Mesendoderm (in vitro differentiated cells): ENCODE measurements around the gene GTSF1L.

ENCODE experiments used
- DNase-seq: peaks from one replicate; pipeline ENCODE4 v3.0.0; 2013
- H2AK5ac ChIP-seq: 2 replicates; pipeline ENCODE4 v1.6.1; 2013; ENCODE audit warnings: low read length, inconsistent platforms
- H2BK120ac ChIP-seq: 2 replicates; pipeline ENCODE4 v1.6.1; 2013; ENCODE audit warnings: low read depth, mild to moderate bottlenecking, low read length, moderate library complexity, mixed read lengths
- H2BK15ac ChIP-seq: replicated peaks from 2 replicates; pipeline ENCODE4 v1.6.1; 2013; ENCODE audit warnings: low read depth, mild to moderate bottlenecking, moderate library complexity
- H2BK5ac ChIP-seq: 2 replicates; pipeline ENCODE4 v1.6.1; 2013; ENCODE audit warnings: low read length, inconsistent platforms
- H3K18ac ChIP-seq: 2 replicates; pipeline ENCODE4 v1.6.1; 2013; ENCODE audit warnings: mild to moderate bottlenecking, low read length, mixed read lengths
- H3K23ac ChIP-seq: one replicate; pipeline ENCODE4 v1.6.1; 2013; ENCODE audit warnings: low read length
- H3K27ac ChIP-seq: 2 replicates; pipeline ENCODE4 v1.5.1; 2013; ENCODE audit warnings: low read depth, mild to moderate bottlenecking, inconsistent platforms, low read length, moderate library complexity
- H3K27me3 ChIP-seq: 2 replicates; pipeline ENCODE4 v1.6.1; 2013; ENCODE audit warnings: low read length, control low read depth, mild to moderate bottlenecking, inconsistent platforms; ENCODE audit not compliant: insufficient read depth, poor library complexity
- H3K36me3 ChIP-seq: 2 replicates; pipeline ENCODE4 v1.6.1; 2013; ENCODE audit warnings: low read length, inconsistent platforms; ENCODE audit not compliant: control insufficient read depth, insufficient read depth
- H3K4ac ChIP-seq: one replicate; pipeline ENCODE4 v1.6.1; 2013; ENCODE audit warnings: low read depth, mild to moderate bottlenecking, low read length, moderate library complexity
- H3K4me1 ChIP-seq: 2 replicates; pipeline ENCODE4 v1.6.1; 2013; ENCODE audit warnings: low read depth, low read length, inconsistent platforms; ENCODE audit not compliant: control insufficient read depth
- H3K4me2 ChIP-seq: 2 replicates; pipeline ENCODE4 v1.6.1; 2013; ENCODE audit warnings: low read length
- H3K4me3 ChIP-seq: 2 replicates; pipeline ENCODE4 v1.5.1; 2013; ENCODE audit warnings: mild to moderate bottlenecking, low read length
- H3K56ac ChIP-seq: one replicate; pipeline ENCODE4 v1.6.1; 2013; ENCODE audit warnings: low read length
- H3K79me1 ChIP-seq: 2 replicates; pipeline ENCODE4 v1.6.1; 2013; ENCODE audit warnings: low read length, inconsistent platforms
- H3K79me2 ChIP-seq: 2 replicates; pipeline ENCODE4 v1.6.1; 2013; ENCODE audit warnings: mild to moderate bottlenecking, low read length; ENCODE audit not compliant: control insufficient read depth, insufficient read depth
- H3K9ac ChIP-seq: 2 replicates; pipeline ENCODE4 v1.6.1; 2013; ENCODE audit warnings: low read length, inconsistent platforms
- H4K5ac ChIP-seq: one replicate; pipeline ENCODE4 v1.6.1; 2013; ENCODE audit warnings: low read length
- H4K8ac ChIP-seq: one replicate; pipeline ENCODE4 v1.6.1; 2013; ENCODE audit warnings: low read depth, mild to moderate bottlenecking, control low read depth, low read length, moderate library complexity
- WGBS: extraction: QIAGEN DNeasy Blood & Tissue Kit; methylation state at CpG from one replicate; pipeline ENCODE4 v1.1.7; 2013; ENCODE audit warnings: low lambda C conversion rate, missing lambda C conversion rate; ENCODE audit not compliant: insufficient coverage; ENCODE audit errors: extremely low coverage; 5-methylcytosine and 5-hydroxymethylcytosine counted together

Gene GTSF1L

DNA sequence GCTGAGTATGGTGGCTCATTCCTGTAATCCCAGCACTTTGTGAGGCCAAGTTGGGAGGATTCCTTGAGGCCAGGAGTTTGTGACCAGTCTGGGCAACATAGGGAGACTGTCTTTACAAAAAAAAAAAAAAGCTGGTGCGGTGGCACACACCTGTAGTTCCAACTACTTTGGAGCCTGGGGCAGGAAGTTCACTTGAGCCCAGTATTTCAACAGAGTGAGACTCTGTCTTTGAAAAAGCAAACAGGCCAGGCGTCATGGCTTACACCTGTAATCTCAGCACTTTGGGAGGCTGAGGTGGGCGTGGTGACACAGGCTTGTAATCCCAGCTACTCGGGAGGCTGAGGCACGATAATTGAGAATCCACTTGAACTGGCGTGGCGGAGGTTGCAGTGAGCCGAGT is 31.2 kb downstream of the GTSF1L start:
- no peaks in the 10 kb centered on the region for H3K27me3 ChIP-seq
- H4K8ac ChIP-seq, result no peak overlapping the region
- DNase-seq, result no peak
- no peak overlapping the region for H3K56ac ChIP-seq
- H3K27ac ChIP-seq, result no peak overlapping the region
- H3K4ac ChIP-seq, result no peak overlapping the region
- H3K23ac ChIP-seq, result no peak overlapping the region
- H3K36me3 ChIP-seq, result peaks cover 12% of the 10 kb centered on the region
- no peak overlapping the region for H2AK5ac ChIP-seq
- no peak overlapping the region for H2BK120ac ChIP-seq
- no peak overlapping the region for H3K4me2 ChIP-seq
- no peaks in the 10 kb centered on the region for H3K4me1 ChIP-seq
- no peak overlapping the region for H3K4me3 ChIP-seq
- H4K5ac ChIP-seq, result no peak overlapping the region
- H2BK5ac ChIP-seq, result no peak overlapping the region
- no peak overlapping the region for H2BK15ac ChIP-seq
- no peaks in the 10 kb centered on the region for H3K79me2 ChIP-seq
- WGBS, result no CpG with 5 or more reads among the region's 8 CpGs
- H3K9ac ChIP-seq, result no peak overlapping the region
- no peak overlapping the region for H3K18ac ChIP-seq
- peaks cover 5% of the 10 kb centered on the region for H3K79me1 ChIP-seq

DNA sequence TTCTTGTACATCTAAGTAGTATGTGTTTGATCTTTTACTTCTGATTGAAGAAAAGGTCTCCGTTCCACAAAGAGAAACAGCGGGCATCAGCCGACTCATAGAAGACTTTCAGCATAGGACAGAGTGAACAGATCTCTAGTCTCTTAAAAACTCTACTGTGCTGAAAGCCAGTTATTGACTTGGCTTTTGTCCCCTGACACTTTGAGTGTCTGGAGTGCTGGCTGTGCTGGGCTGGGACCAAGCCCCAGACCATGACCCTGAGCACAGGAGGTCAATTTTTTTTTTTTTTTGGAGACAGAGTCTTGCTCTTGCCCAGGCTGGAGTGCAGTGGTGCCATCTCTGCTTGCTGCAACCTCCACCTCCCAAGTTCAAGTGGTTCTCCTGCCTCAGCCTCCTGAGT is 32.0 kb downstream of the GTSF1L start:
- DNase-seq, result no peak
- no peak overlapping the region for H4K5ac ChIP-seq
- peaks cover 10% of the 10 kb centered on the region for H3K36me3 ChIP-seq
- H3K79me2 ChIP-seq, result no peaks in the 10 kb centered on the region
- no peak overlapping the region for H2BK5ac ChIP-seq
- H3K27ac ChIP-seq, result no peak overlapping the region
- H3K4me3 ChIP-seq, result no peak overlapping the region
- H2BK15ac ChIP-seq, result no peak overlapping the region
- H2AK5ac ChIP-seq, result no peak overlapping the region
- no peak overlapping the region for H3K4me2 ChIP-seq
- no peaks in the 10 kb centered on the region for H3K27me3 ChIP-seq
- H3K56ac ChIP-seq, result no peak overlapping the region
- WGBS, result no CpG with 5 or more reads among the region's 3 CpGs
- no peak overlapping the region for H4K8ac ChIP-seq
- H3K4ac ChIP-seq, result no peak overlapping the region
- H3K18ac ChIP-seq, result no peak overlapping the region
- H3K9ac ChIP-seq, result no peak overlapping the region
- peaks cover 2% of the 10 kb centered on the region for H3K79me1 ChIP-seq
- H3K4me1 ChIP-seq, result no peaks in the 10 kb centered on the region
- no peak overlapping the region for H2BK120ac ChIP-seq
- H3K23ac ChIP-seq, result no peak overlapping the region

DNA sequence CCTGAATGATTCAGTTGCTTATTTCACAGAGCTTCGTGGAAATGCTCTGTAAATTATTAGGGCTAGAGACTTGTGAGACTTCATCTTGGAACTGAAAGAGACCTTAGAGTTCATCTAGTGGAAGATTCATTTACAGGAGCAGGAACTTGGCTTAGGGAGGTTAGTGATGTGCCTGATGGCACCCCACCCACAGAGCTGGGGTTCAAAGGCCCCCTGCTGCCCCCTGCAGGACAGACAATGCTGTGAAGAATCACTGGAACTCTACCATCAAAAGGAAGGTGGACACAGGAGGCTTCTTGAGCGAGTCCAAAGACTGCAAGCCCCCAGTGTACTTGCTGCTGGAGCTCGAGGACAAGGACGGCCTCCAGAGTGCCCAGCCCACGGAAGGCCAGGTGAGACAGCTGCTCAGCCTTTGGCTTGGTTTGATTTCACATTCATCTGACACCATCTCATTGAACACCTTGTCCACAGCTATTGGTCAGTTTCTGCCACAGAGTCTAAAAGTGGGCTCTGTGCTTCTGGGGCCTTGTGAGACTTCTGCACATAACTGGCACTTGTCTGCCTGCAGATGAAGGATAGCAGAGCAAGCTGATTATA is 34.8 kb downstream of the GTSF1L start:
- H2AK5ac ChIP-seq, result no peak overlapping the region
- no peak overlapping the region for H2BK15ac ChIP-seq
- no peak overlapping the region for H3K23ac ChIP-seq
- no peaks in the 10 kb centered on the region for H3K27me3 ChIP-seq
- H3K18ac ChIP-seq, result no peak overlapping the region
- no peaks in the 10 kb centered on the region for H3K79me2 ChIP-seq
- no peak overlapping the region for H2BK120ac ChIP-seq
- H4K5ac ChIP-seq, result no peak overlapping the region
- H3K4me1 ChIP-seq, result no peaks in the 10 kb centered on the region
- H4K8ac ChIP-seq, result no peak overlapping the region
- H3K27ac ChIP-seq, result no peak overlapping the region
- no CpG with 5 or more reads among the region's 5 CpGs for WGBS
- DNase-seq, result peak; percentile 67
- no peak overlapping the region for H3K56ac ChIP-seq
- H3K4ac ChIP-seq, result no peak overlapping the region
- H3K79me1 ChIP-seq, result peaks cover 2% of the 10 kb centered on the region
- peaks cover 8% of the 10 kb centered on the region for H3K36me3 ChIP-seq
- no peak overlapping the region for H2BK5ac ChIP-seq
- no peak overlapping the region for H3K4me3 ChIP-seq
- no peak overlapping the region for H3K4me2 ChIP-seq
- no peak overlapping the region for H3K9ac ChIP-seq

DNA sequence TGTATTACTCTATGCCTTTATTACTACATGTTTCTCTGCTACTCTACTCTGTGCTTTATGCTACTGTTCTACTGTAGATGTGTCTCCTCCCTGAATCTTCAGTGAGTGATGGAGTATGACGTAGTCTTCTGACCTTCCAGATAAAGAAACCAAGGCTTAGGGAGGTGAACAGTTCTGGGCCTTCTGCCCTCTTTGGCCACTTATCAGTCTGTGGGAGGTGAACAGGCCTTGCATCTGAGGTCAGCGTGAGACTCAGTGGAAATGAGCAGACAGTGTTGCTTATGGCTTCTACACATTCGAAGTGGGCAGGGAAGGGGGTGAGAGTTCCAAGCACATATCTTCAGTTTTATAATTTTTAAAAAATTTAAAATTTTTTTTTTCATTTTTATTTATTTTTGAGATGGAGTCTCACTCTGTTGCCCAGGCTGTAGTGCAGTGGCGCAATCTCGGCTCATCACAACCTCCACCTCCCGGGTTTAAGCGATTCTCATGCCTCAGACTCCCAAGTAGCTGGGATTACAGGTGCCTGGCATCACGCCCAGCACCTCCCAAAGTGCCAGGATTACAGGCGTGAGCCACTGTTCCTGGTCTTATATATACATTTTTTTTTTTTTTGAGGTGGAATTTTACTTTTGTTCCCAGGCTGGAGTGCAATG is 35.7 kb downstream of the GTSF1L start:
- Histone ChIP-seq H2BK5ac (no peak overlapping the region), H4K5ac (no peak overlapping the region), H3K9ac (no peak overlapping the region), H2BK15ac (no peak overlapping the region), H3K23ac (no peak overlapping the region), H3K4me1 (no peaks in the 10 kb centered on the region), H3K36me3 (peaks cover 10% of the 10 kb centered on the region), H3K79me1 (peaks cover 4% of the 10 kb centered on the region), H3K4ac (no peak overlapping the region), H3K79me2 (no peaks in the 10 kb centered on the region), H3K4me3 (no peak overlapping the region), H3K18ac (no peak overlapping the region), H4K8ac (no peak overlapping the region), H3K27me3 (no peaks in the 10 kb centered on the region), H3K56ac (no peak overlapping the region), H2AK5ac (no peak overlapping the region), H3K4me2 (no peak overlapping the region), H2BK120ac (no peak overlapping the region), H3K27ac (no peak overlapping the region)
- WGBS, result no CpG with 5 or more reads among the region's 9 CpGs
- no peak for DNase-seq

DNA sequence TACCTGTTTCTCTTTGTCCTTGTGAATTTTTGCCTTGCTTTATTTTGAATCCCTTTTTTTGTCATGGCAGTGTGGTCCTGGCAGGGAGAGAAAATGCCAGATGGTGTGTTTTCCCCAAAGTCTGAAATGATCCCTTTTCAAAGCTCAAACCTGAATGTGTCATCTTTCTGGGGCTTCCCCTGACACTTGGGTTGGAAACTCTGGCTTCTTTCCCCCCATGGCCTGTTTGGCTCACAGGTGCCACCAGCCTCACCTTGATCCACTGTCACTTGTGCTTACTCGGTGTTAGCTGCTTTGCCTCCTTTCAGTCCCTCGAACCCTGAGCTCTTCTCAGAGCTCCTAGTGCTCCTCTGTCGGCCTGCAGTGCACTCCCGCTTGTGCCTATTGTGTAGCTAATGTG is 37.6 kb downstream of the GTSF1L start:
- Histone ChIP-seq H3K36me3 (peaks cover 11% of the 10 kb centered on the region), H3K9ac (no peak overlapping the region), H3K18ac (no peak overlapping the region), H2BK15ac (no peak overlapping the region), H3K23ac (no peak overlapping the region), H3K4me2 (no peak overlapping the region), H2BK5ac (no peak overlapping the region), H3K79me1 (peaks cover 5% of the 10 kb centered on the region), H3K56ac (no peak overlapping the region), H3K4me1 (no peaks in the 10 kb centered on the region), H3K79me2 (no peaks in the 10 kb centered on the region), H4K8ac (no peak overlapping the region), H2BK120ac (no peak overlapping the region), H3K27ac (no peak overlapping the region), H2AK5ac (no peak overlapping the region), H3K4ac (no peak overlapping the region), H3K4me3 (no peak overlapping the region), H4K5ac (no peak overlapping the region), H3K27me3 (no peaks in the 10 kb centered on the region)
- no CpG with 5 or more reads among the region's 4 CpGs for WGBS
- no peak for DNase-seq

DNA sequence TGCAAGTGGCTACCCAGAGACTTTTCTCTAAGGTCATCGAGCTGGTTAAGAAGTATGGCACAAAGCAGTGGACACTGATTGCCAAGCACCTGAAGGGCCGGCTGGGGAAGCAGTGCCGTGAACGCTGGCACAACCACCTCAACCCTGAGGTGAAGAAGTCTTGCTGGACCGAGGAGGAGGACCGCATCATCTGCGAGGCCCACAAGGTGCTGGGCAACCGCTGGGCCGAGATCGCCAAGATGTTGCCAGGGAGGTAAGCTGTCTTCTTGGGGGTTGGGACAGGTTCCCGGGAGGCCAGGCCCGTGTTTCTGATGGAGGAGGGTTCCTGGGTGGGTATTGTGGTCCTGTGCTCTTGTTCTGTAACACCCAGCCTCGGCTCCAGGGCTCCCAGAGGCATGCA is 40.0 kb downstream of the GTSF1L start:
- H4K8ac ChIP-seq, result no peak overlapping the region
- H3K36me3 ChIP-seq, result peaks cover 13% of the 10 kb centered on the region
- H2BK120ac ChIP-seq, result no peak overlapping the region
- no peak overlapping the region for H3K4ac ChIP-seq
- H3K79me1 ChIP-seq, result peaks cover 5% of the 10 kb centered on the region
- no peak overlapping the region for H4K5ac ChIP-seq
- no peaks in the 10 kb centered on the region for H3K4me1 ChIP-seq
- no peak overlapping the region for H3K9ac ChIP-seq
- H2AK5ac ChIP-seq, result no peak overlapping the region
- no CpG with 5 or more reads among the region's 13 CpGs for WGBS
- no peak overlapping the region for H2BK5ac ChIP-seq
- H3K23ac ChIP-seq, result no peak overlapping the region
- no peak for DNase-seq
- H3K56ac ChIP-seq, result no peak overlapping the region
- H3K27ac ChIP-seq, result no peak overlapping the region
- H3K27me3 ChIP-seq, result no peaks in the 10 kb centered on the region
- H2BK15ac ChIP-seq, result no peak overlapping the region
- H3K4me3 ChIP-seq, result no peak overlapping the region
- no peak overlapping the region for H3K4me2 ChIP-seq
- H3K79me2 ChIP-seq, result peaks cover under 1% of the 10 kb centered on the region
- H3K18ac ChIP-seq, result no peak overlapping the region
